Endothelial cell of umbilical vein (primary cell): ENCODE results near the gene JCAD. TPM values are rescaled to one million over a fixed set of nuclear protein-coding genes. Genes with fewer than 3 reads are reported as not detected.

Experiments
- BruUV-seq: library from RNA; stranded (reverse); fragments of 400-500 nt; replicated peaks from 2 replicates; lab custom pipeline; 2021; lab: Mats Ljungman, UMichigan
- CTCF ChIA-PET: fragments of 300-600, 350-600 bp; sonication (Branson Sonifier 250); formaldehyde crosslinking; loops from one replicate; lab custom pipeline; 2021; ENCODE audit warnings: antibody characterized with exemption, inconsistent platforms; lab: Charles Lee
- POLR2A ChIA-PET: fragments of 300-600, 350-600 bp; sonication (Branson Sonifier 250); formaldehyde crosslinking; loops from one replicate; lab custom pipeline; 2021; ENCODE audit warnings: antibody characterized with exemption, inconsistent platforms; lab: Charles Lee
- DNase-seq: peaks from one replicate; pipeline ENCODE4 v3.0.0-alpha.2; 2011; ENCODE audit warnings: low read depth, low spot score
- FAIRE-seq: peaks from 2 replicates; lab custom pipeline; 2011; peaks lifted over from hg19 to GRCh38; lab: Jason Lieb, UNC
- H2AFZ ChIP-seq: 2 replicates; pipeline ENCODE4 v1.6.0; 2012; ENCODE audit warnings: low read depth, low read length, control low read depth, inconsistent platforms
- H3K27ac ChIP-seq: 2 replicates; pipeline ENCODE4 v1.5.1; 2011; ENCODE audit warnings: low read depth, mild to moderate bottlenecking, control low read depth, low read length, moderate library complexity; ENCODE audit not compliant: insufficient read depth
- H3K27me3 ChIP-seq, 2 experiments: 2 replicates each; pipeline versions ENCODE4 v1.6.0 to v1.6.1; 2011; ENCODE audit warnings: low read length in 2 of 2, mixed read lengths in 1 of 2; ENCODE audit not compliant: control insufficient read depth in 2 of 2, insufficient read depth in 2 of 2
- H3K36me3 ChIP-seq, 2 experiments: 2 replicates in 1 of 2; 3 replicates in 1 of 2; pipeline ENCODE4 v1.5.1; 2011; ENCODE audit warnings: low read length in 2 of 2, mild to moderate bottlenecking in 1 of 2, moderate library complexity in 1 of 2; ENCODE audit not compliant: control insufficient read depth in 2 of 2, insufficient read depth in 2 of 2; ENCODE audit errors: extremely low read depth in 1 of 2
- H3K4me1 ChIP-seq: 3 replicates; pipeline ENCODE4 v1.5.1; 2011; ENCODE audit warnings: mild to moderate bottlenecking, low read length; ENCODE audit not compliant: control insufficient read depth, insufficient read depth; ENCODE audit errors: extremely low read depth
- H3K4me2 ChIP-seq: 2 replicates; pipeline ENCODE4 v1.6.1; 2011; ENCODE audit warnings: low read length, control low read depth, mixed read lengths; ENCODE audit not compliant: insufficient read depth
- H3K4me3 ChIP-seq, 3 experiments: fragments of 200-600 bp in 1 of 3; sonication (generic), shearing (Covaris generic) in 1 of 3; replicated peaks in 1 of 3; 2 replicates each; pipeline ENCODE4 v1.5.1; 2011 to 2016; ENCODE audit warnings: control low read depth in 3 of 3, low read length in 3 of 3, mild to moderate bottlenecking in 2 of 3, inconsistent platforms in 1 of 3, low read depth in 1 of 3, moderate library complexity in 1 of 3; ENCODE audit not compliant: insufficient read depth in 1 of 3
- H3K79me2 ChIP-seq: 2 replicates; pipeline ENCODE4 v1.6.0; 2012; ENCODE audit warnings: low read length, inconsistent platforms; ENCODE audit not compliant: control insufficient read depth, insufficient read depth
- H3K9ac ChIP-seq: replicated peaks from 2 replicates; pipeline ENCODE3; 2011; ENCODE audit warnings: low read length, control low read depth; ENCODE audit not compliant: insufficient read depth; ENCODE audit errors: extremely low read depth
- H3K9me1 ChIP-seq: replicated peaks from 3 replicates; pipeline ENCODE4 v1.6.0; 2011; ENCODE audit warnings: mild to moderate bottlenecking, low read length; ENCODE audit not compliant: control insufficient read depth, insufficient read depth; ENCODE audit errors: extremely low read depth
- H3K9me3 ChIP-seq: replicated peaks from 2 replicates; pipeline ENCODE4 v1.5.1; 2012; ENCODE audit warnings: low read length, inconsistent platforms; ENCODE audit not compliant: control insufficient read depth, insufficient read depth
- H4K20me1 ChIP-seq: replicated peaks from 2 replicates; pipeline ENCODE3; 2011; ENCODE audit warnings: mild to moderate bottlenecking, low read length; ENCODE audit not compliant: control insufficient read depth, insufficient read depth; ENCODE audit errors: extremely low read depth
- CTCF ChIP-seq, 2 donors: IDR thresholded peaks; 1 replicate in 1 of 2; 2 replicates in 1 of 2; pipeline ENCODE4 v1.5.1; 2011; ENCODE audit warnings: low read length in 2 of 2, mild to moderate bottlenecking in 2 of 2, moderate library complexity in 2 of 2, control low read depth in 1 of 2, inconsistent platforms in 1 of 2, low read depth in 1 of 2; ENCODE audit not compliant: insufficient read depth in 1 of 2; ENCODE audit errors: extremely low read depth in 1 of 2
- EZH2 ChIP-seq: IDR thresholded peaks from 2 replicates; pipeline ENCODE4 v1.6.1; 2012; ENCODE audit warnings: borderline replicate concordance, low read depth, mild to moderate bottlenecking, moderate library complexity, low read length, inconsistent platforms; ENCODE audit not compliant: severe bottlenecking
- FOS ChIP-seq: IDR thresholded peaks from 2 replicates; pipeline ENCODE4 v1.6.1; 2011; ENCODE audit warnings: mild to moderate bottlenecking, low read length, moderate library complexity, borderline replicate concordance; ENCODE audit not compliant: insufficient read depth
- GATA2 ChIP-seq: IDR thresholded peaks from 2 replicates; pipeline ENCODE4 v1.7.0; 2011; ENCODE audit warnings: low read depth, mild to moderate bottlenecking, moderate library complexity, mixed read lengths, low read length; ENCODE audit not compliant: insufficient read length, insufficient read depth
- JUN ChIP-seq: IDR thresholded peaks from 2 replicates; pipeline ENCODE4 v1.6.1; 2011; ENCODE audit warnings: borderline replicate concordance, low read depth; ENCODE audit not compliant: insufficient read length, insufficient read depth
- MYC ChIP-seq: IDR thresholded peaks from one replicate; pipeline ENCODE4 v1.6.1; 2011; ENCODE audit warnings: mild to moderate bottlenecking, low read depth, low read length
- POLR2A ChIP-seq: IDR thresholded peaks from 2 replicates; pipeline ENCODE4 v1.6.1; 2012; ENCODE audit warnings: low read depth, mild to moderate bottlenecking, control low read depth, low read length
- POLR2AphosphoS5 ChIP-seq: IDR thresholded peaks from 2 replicates; pipeline ENCODE4 v1.6.1; 2012; ENCODE audit warnings: low read depth, mild to moderate bottlenecking, control low read depth, low read length, moderate library complexity; ENCODE audit not compliant: insufficient read depth
- dilution Hi-C: fragments of 300-500 bp; cut with MboI; formaldehyde crosslinking; loops from one replicate; pipeline ENCODE4 v1.15.0; 2019; ENCODE audit warnings: low sequenced_read_pairs; ENCODE audit not compliant: extremely low pct_ligation_motif_present
- intact Hi-C: fragments of 100-400 bp; cut with micrococcal nuclease; formaldehyde crosslinking; loops from one replicate; pipeline ENCODE4 v1.10.0; 2022
- polyA plus RNA-seq, 4 experiments: library from polyadenylated mRNA; depleted of rRNA in 3 of 4; stranded (reverse) in 3 of 4; unstranded in 1 of 4; fragments of >200 nt; gene quantifications; 2 replicates each; pipeline versions ENCODE4 v1.2.1 to v1.2.3, GENCODE V29; 2011 to 2012; ENCODE audit warnings: missing spikeins in 1 of 4
- total RNA-seq: library from RNA; stranded (reverse); gene quantifications from 2 replicates; pipeline ENCODE4 v1.2.3, GENCODE V29; 2021
- TF ChIP-seq, protein P1 (sequence below): IDR thresholded peaks from 2 replicates; pipeline ENCODE4 v1.6.1; 2011; ENCODE audit not compliant: insufficient read depth, insufficient read length

Gene JCAD
- total and polyA plus RNA-seq, 2 donors (not counting 3 experiments of a cell fraction or from before 2014, with no cell fraction given), result 17.5 to 76.3 TPM

GRCh38 chr10:29982997-29983648 lies 76.3 kb downstream of the JCAD start:
- Histone ChIP-seq H4K20me1 (no peaks in the 10 kb centered on the region), H3K36me3 (no peaks in the 10 kb centered on the region), H2AFZ (no peak overlapping the region), H3K27me3 (peaks cover 0 to 4% of the 10 kb centered on the region in 2 experiments), H3K4me3 (no peak overlapping the region), H3K79me2 (no peaks in the 10 kb centered on the region), H3K27ac (no peak overlapping the region), H3K9me3 (peaks cover 4% of the 10 kb centered on the region), H3K9me1 (no peaks in the 10 kb centered on the region), H3K4me1 (no peaks in the 10 kb centered on the region), H3K4me2 (no peak overlapping the region), H3K9ac (no peak overlapping the region)
- TF ChIP-seq EZH2, result no peak
- TF ChIP-seq GATA2, result no peak
- TF ChIP-seq POLR2A, result no peak
- TF ChIP-seq FOS, result no peak
- TF ChIP-seq POLR2AphosphoS5, result no peak
- TF ChIP-seq CTCF (IDR thresholded peaks at IDR 0.05; ENCODE audit: extremely low read depth in 1 of 2, insufficient read depth in 1 of 2, low read depth in 1 of 2, low read length in 2 of 2), result no peak
- TF ChIP-seq JUN, result no peak
- TF ChIP-seq, protein P1, sequence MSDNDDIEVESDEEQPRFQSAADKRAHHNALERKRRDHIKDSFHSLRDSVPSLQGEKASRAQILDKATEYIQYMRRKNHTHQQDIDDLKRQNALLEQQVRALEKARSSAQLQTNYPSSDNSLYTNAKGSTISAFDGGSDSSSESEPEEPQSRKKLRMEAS, result no peak
- TF ChIP-seq MYC, result no peak
- POLR2A ChIA-PET, result no interaction called here
- FAIRE-seq (no peak), DNase-seq (no peak)
- intact Hi-C loops, result no loop called here
- BruUV-seq, result no TSS peak
- CTCF ChIA-PET, result no interaction called here
- dilution Hi-C loops, result no loop called here
